Activated CD8-positive, alpha-beta memory T cell treated with anti-CD3 and anti-CD28 coated beads for 48 hours (primary cell): ENCODE measurements around the gene SIRT5.

ENCODE experiments used
- DNase-seq, 3 experiments: peaks; one replicate each; pipeline ENCODE4 v3.0.0-alpha.2; 2020; ENCODE audit warnings: low read depth in 2 of 3, low spot score in 2 of 3

Gene SIRT5

DNA sequence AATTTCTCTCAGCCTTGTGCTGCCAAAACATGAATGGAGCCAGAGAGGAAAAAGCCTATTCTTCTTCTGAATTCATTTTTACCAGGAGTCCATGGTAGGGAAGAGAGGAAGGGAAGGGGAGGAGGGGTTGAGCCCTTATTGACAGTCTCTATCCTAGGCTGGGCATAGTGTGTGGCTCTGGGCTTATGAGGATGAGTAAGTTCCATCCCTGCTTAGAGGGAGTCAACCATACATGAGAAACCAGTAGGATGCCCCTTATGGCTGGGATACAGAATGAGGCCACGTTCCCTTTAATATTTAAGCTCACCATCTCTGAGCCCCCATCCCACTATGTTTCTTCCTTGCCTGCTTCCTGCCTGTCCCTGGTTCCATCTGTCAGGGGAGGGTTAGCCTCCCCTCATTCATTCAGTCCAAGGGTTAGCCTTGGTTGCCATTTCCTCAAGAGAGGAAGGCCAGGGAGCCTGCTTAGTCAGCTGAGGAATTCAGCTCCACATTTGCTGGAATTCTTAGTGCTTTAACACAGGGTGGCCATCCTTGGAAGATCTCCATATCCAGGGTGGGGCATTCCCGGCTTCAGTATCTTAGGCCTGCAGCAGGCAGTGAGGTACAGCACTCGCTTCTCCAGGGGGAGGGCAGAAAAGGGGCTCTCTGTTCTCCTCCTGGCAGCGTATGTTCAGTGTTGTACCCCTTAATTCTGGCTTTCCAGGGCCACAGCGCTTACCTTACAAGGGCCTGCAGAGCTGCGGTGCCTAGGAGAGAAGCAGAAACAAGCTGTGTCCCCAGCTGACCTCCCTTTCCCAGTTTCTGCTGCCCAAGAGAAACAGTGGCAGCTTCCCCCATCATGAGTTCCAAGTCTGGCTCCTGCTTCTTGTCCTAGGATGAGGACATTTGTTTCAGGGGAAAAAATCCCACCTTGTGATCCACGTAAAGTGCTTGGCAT, 12.5 kb downstream of the SIRT5 start:
- DNase-seq: no peak

DNA sequence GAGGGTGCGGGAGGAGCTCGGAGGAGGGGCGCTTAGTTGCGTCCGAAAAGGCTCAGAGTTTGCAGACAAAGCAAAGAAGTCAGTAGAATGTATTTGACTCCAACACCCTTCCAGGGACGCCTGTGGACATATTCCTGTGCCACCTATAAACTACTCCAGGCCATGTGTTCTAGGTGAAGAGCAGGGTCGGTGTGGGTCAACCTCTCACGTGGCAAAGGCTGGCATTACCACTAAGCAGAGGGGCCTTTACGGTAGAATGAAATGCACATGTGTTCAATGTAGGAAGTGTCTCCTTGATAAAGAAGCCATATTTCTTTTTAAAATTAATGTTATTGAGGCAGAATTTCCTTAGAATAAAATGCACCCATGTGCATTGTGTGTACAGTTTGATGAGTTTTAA, 15.4 kb downstream of the SIRT5 start:
- no peak for DNase-seq

DNA sequence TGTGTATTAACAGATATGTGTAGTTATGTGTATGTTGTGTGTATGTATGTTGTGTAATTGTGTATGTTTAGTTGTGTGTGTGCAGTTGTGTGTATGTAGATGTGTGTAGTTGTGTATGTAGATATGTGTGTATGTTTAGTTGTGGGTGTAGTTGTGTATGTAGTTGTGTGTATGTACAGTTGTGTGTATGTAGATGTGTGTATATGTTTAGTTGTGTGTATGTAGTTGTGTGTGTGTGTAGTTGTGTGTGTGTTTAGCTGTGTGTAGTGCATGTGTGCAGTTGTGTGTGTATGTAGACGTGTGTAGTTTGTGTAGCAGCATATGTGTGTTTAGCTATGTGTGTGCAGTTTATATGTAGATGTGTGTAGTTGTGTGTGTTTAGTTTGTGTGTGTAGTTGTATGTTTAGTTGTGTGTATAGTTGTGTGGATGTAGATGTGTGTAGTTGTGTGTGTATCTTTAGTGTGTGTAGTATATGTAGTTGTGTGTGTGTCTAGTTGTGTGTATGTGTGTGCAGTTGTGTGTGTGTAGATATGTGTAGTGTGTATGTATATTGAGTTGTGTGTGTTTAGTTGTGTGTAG, 16.3 kb downstream of the SIRT5 start:
- DNase-seq: no peak

DNA sequence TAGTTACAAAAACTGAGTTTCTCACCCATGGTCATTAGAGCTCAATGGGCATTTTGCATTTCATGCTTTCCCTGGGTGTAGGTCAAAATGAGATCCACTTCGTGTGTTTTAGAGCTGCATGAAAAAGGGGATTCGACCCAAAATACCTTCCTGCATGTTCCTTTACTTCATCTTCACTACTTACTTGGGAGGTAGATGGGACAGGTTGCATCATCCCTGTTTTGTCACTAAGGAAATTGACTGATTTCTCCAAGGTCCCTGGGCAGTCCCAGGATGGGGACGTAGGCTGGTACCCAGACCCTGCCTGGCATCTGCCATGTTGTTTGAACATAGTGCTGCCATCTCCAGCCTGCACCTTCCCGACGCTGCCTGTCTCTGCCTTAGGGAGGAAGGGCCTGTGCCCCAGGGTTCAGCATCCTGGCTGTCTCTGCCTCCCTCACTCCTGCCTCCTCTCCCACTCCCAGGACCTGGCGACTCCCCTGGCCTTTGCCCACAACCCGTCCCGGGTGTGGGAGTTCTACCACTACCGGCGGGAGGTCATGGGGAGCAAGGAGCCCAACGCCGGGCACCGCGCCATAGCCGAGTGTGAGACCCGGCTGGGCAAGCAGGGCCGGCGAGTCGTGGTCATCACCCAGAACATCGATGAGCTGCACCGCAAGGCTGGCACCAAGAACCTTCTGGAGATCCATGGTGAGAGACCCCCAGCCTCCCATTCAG, 17.0 kb downstream of the SIRT5 start:
- no peak for DNase-seq

DNA sequence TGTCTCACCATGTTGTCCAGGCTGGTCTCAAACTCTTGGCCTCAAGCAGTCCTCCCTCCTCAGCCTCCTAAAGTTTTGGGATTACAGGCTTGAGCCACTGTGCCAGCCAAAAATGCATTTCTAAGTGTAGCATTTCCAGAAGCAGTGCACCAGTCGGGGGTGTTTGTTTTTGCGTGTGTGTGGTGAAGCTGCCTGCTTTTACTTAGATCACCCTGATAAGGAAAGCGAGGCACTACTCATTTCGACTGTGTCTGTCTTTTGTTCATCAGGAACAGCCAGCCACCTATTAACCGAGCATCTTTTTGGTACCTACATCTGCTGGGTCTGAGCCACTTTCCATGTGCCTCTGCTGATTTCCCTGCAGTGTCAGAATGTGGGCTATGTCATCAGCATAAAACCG, 18.7 kb downstream of the SIRT5 start:
- DNase-seq: no peak

DNA sequence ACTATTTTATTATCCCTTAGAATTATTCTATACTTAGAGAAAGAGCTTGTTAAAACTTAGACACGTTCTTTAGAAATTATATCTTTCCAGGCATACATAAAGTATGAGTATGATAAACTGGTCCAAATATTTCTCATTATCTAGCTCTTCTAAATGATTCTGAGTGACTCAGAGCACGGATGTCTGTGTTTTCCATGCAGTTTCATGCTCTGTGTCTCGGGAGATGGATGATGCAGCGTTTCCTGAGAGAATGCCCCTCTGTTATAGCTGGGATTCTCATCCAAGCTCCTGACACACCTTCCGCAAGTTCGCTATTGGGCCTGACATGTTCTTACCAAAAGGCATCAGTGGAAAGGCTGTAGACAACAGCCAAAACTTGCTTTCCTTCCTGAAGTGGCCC, 19.3 kb downstream of the SIRT5 start:
- DNase-seq: no peak

DNA sequence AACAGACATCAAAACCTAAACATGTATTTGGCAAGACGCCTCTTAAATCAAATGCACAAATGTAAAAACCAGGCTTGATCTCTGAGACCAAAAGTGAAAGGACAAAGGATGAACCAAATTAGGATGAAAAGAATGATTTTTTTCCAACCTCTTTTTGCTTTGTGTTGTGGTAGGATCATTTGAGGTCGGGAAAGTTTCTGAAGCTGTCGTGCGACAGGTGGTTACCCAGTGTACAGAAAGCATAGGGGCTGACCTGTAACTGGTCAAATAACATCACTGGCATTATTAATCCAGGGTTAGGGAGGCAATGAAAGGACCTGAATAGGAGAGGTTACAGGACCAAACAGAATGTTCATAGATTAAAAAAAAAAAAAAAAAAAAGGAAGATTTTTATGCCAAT, 22.7 kb downstream of the SIRT5 start:
- no peak for DNase-seq

DNA sequence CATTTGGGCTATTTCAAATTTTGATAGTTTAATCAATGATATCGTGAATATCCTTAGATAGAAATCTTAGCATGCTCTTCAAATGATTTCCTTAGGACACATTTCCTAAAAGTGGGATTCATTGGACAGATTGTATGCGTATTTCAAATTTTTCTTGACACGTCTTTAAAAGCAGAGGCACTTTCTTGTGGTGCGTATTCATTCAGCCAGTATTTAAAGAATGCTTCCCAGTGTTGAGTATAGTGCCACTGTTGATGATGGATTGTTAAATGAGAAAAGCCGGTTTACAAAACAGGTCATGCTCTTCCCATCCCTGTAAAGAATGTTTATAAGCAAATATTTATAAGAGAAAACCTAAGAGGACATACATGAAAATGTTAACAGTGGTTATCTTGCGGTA, 25.6 kb downstream of the SIRT5 start:
- no peak for DNase-seq

DNA sequence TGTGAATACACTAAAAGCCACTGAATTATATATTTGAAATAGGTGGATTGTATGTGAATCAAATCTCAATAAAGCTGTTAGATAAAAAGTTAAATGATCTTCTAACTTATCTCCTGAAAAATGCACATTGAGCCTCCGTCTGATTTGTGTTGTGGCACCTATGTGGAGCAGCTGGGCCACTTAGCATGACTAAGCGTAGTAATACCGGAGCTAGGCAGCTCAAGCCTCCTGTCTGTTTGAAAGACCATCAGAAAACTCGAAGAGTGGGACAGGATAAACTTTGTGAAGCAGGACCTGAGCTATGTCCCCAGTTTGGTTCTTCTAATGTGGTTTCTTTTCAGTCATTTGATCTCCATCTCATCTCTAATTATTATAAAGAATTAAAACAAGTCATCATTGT, 29.7 kb downstream of the SIRT5 start:
- DNase-seq: no peak

DNA sequence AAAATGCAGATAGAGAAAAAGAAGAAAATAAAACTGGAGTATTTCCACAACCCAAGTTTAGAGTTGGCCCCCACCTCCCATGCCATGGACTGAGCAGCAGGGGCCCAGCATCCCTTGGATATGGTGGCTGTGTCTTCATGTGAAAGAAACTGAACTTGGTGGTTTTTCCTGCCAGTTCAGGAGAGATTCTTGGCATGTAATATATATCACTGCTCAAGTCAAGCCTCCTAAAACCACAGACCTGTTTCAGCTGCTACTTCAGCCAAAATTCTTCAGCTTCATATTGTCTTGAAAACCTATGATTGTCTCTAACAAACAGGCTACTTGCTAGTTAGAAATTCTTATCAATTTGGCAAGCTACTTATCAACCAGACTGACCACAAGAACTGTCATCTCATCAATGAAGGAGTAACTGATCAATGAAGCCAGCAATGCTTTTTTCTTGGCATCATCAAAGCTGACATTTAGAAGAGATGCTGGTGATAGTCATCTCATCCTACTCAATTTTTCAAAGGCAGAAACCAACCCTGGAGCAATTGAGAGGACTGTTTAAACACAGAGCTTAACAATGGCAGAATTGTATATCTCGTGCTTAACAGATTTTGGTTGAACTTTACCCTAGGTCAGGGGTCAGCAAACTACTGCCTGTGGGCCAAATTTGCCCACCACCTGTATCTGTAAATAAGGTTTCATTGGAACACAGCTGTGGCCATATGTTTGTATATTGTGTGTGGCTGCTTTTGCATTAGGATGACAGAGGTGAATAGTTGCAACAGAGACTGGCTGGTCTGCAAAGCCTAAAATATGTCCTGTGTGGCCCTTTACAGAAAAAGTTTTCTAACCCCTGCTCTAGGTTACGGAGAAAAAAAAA, 30.4 kb downstream of the SIRT5 start:
- no peak for DNase-seq

DNA sequence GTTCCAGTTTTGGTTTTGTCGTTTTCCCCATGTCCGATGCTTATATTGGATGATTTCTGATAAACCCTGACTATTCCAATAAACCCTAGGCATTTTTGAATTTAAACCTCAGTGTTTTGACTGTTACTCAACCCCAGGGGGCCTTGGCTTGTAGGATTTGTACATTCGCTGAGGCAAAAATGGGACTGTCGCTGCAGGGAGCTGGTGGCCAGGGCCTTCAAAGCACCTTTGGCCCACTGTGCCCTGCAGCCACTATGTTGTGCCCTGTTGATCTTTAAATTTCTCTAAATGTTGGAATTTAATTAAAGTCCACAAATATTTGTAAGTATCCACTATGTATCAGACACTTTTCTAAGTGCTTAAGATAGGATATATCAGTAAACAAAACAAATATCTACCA, 31.2 kb downstream of the SIRT5 start:
- DNase-seq: no peak

DNA sequence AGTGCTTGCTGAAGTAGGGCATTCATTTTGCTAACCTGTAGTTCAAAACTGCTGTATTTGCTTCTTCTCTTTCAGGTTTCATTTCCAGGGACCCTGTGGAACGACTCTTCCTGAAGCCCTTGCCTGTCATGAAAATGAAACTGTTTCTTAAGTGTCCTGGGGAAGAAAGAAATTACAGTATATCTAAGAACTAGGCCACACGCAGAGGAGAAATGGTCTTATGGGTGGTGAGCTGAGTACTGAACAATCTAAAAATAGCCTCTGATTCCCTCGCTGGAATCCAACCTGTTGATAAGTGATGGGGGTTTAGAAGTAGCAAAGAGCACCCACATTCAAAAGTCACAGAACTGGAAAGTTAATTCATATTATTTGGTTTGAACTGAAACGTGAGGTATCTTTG, 37.3 kb downstream of the SIRT5 start:
- no peak for DNase-seq

DNA sequence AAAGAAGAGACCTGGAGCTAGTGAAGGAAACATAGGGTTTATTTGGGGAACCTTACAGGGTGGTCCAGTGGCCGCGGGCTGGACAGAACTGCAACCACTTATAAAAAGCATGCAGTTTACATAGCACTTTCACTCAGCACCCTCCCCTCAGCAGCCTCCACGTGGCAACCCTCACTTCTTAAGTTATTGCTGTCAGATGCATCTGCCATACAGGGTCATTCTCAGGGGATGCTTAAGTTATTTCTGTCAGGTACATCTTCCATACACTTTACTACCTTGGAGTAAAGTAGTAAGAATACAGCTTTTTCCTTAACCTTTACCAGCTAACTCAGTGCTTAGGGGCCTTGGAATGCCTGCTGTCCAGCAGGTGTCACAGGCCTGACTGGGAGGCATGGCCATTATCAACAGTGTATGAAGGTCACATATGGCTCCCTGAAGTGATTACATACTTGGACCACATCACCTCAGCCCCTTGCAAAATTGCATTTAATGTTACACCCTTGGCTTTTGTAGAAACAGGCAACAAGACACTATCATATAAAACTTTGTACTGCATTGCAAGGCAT, 38.7 kb downstream of the SIRT5 start:
- DNase-seq: no peak

DNA sequence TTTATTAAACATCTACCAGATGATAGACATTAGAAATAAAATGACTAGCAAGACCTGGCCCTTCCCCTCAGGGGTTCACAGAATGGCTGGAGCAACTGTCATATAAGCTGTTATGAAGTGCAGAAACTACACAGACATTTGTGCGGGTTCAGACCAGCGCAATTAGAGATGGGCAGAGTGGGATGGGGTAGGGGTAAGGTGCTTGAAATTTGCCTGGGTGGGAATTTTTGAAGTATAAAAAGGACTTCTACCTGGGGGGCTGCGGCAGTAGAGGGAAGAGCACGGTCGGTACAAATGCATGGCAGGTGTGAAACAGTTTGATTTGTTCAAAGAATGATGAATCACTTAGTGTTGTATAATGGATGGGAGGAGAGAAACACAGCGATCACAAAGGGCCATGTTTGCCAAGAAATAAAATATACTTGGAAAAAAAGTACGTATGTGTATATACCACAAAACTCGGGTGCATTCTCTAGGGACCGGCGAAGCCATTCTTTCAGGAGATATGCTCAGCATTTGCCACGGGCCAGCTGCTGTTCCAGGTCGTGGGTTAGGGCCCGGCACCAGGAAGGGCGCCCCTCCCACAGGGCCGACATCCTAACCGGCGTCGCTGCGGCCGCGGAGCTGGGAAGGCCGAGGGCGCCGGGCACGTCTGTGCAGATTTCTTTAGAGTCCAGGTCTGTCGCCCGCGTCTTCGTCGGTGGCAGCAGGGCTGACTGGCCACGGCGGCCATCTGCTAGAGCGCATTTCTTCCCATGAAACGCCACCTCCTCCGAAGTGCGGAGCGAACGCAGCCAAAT, 39.9 kb downstream of the SIRT5 start:
- no peak for DNase-seq

DNA sequence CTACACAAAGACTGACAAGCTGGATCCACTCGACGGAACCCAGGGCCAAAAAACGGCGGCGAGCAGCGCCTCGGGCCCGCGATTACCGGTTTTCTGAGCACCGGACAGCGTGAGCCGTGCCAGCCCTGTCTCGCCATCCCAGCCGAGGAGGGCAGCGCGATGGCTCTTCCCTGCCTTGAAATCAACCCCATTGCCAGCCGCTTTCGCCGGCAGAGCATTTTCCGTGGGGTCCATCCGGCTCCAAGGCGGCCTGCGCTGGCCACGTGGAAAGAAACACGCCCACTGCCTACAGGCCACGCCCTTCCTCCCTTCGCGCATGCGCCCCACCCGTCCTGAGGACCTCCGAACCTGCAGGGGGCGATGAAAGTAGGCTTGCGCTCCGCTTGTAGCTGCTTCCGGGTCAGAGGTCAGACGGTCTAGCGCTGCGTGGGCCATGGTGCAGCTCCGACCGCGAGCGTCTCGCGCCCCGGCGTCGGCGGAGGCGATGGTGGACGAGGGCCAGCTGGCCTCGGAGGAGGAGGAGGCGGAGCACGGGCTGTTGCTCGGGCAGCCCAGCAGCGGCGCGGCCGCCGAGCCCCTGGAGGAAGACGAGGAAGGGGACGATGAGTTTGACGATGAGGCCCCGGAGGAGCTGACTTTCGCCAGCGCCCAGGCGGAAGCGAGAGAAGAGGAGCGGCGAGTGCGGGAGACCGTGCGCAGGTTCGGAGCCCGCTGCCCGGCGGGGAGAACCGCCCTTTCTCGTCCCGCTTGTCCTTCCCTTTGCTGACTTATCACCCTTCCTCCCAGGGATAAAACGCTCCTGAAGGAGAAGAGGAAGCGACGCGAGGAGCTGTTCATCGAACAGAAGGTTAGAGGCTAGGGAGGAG, 40.8 kb downstream of the SIRT5 start, which contains the start of gene NOL7:
Gene NOL7 (plus strand): TSS at position 410 of the 866 bp plus-strand sequence. CDS start 24 bp downstream, at position 434.
- DNase-seq: peak; percentile 92 to 97 (median 96)

DNA sequence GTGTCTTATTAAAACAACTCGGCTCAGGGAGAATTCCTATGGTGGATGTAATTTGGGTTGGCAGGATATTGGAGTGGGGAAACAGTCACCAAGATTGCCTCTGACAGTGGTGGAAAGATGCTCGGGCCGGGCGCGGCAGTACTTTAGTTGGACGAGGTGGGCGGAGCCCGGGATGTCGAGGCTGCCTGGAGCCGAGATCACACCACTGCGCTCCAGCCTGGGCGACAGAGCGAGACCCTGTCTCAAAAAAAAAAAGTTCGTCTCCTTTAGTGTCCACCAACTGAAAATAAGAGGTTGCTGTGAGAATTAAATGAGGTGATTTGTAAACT, 41.4 kb downstream of the SIRT5 start:
- no peak for DNase-seq

DNA sequence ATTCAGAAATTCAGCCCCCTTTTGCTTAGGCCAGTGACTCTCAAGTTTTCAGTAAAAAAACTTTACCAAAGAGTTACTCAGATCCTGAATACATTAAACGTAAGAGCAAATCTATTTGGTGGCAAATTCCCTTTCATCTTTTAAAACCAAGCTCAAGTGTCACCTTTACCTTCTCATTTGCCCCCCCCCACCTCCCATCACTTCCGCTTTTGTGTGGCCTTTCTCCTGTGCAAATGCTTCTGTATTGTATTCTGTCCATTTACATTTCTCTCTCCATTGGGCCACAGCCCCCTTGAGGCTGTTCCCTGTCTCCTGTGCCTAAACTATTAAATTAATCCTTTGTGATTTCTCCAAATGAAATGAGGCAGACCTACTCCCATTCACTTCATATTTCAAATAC, 42.7 kb downstream of the SIRT5 start:
- DNase-seq: no peak

DNA sequence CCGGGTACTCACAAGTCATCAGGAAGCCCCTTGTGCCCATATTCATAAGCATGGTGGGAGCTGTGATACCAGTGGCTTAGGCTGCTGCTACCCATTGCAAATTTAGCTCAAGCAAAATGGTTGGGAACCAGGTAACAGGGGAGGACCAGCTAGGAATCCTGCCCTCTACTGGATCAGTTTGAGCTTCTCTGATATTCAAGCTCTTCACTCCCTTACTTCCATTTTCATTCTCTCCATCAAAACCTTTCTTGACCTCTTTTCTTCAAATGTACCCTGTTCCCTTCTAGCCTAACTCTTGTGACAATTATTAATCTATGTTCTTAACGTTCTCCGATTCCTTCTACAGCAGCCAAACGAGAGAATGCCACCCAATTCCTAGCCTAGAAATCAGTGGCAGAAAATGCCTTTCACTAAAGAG, 50.5 kb downstream of the SIRT5 start:
- no peak for DNase-seq
